SU-DHL-6 (cell line): ENCODE results near the gene MEI1.

Source experiments
- CTCF ChIP-seq: fragments of 200-600 bp; sonication (generic); IDR thresholded peaks from one replicate; pipeline ENCODE4 v1.5.1; 2017; ENCODE audit warnings: antibody characterized with exemption, mild to moderate bottlenecking, low read length, moderate library complexity; ENCODE audit not compliant: insufficient read depth, poor library complexity, severe bottlenecking
- EZH2phosphoT487 ChIP-seq: fragments of 200-600 bp; sonication (generic), shearing (Covaris generic); conservative IDR thresholded peaks from 2 replicates; pipeline ENCODE4 v1.6.1; 2018; ENCODE audit warnings: mild to moderate bottlenecking, antibody characterized with exemption, low read length, moderate library complexity, mixed read lengths

- TF ChIP-seq CTCF, result no peak
- no peak for TF ChIP-seq EZH2phosphoT487
These were observed 144.7 kb downstream of the MEI1 start for GRCh38 chr22:41844036-41844435.
